Cardiac fibroblast (primary cell): ENCODE measurements around the gene PITPNB.

Experiments
- DNase-seq, 2 donors: peaks; one replicate each; pipeline versions ENCODE4 v3.0.0 to v3.0.0-alpha.2; 2010; ENCODE audit warnings: low read depth in 2 of 2
- H3K4me3 ChIP-seq, 2 donors: replicated peaks in 1 of 2; 1 replicate in 1 of 2; 2 replicates in 1 of 2; pipeline ENCODE4 v1.5.1; 2011; ENCODE audit warnings: low read depth in 2 of 2, low read length in 2 of 2, mild to moderate bottlenecking in 2 of 2, moderate library complexity in 1 of 2
- TF ChIP-seq, protein P1 (sequence below): IDR thresholded peaks from one replicate; pipeline ENCODE4 v1.5.1; 2011; ENCODE audit warnings: low read depth, mild to moderate bottlenecking, low read length, inconsistent platforms

Gene PITPNB

DNA sequence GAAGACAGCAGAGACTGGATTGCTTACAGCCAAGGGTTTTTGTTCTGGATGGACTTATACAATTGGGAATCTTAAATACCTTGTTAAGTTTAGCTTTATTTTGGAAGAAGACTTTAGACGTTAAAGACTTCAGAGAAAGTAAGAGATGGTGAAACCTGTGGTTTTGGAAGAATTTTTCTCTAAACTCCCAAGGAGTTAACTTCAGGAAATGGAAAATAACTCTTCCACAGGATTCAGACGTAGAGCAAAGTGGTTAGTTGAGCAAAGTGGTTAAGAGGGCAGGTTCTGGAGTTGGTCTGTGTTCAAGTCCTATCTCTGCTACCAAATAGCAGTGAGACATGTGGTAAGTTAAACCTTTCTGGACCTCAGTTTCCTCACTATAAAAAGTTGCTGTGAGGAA is 12.8 kb downstream of the PITPNB start:
- peak in 1 of 2 donors; percentile 21 for DNase-seq
- no peak overlapping the region for H3K4me3 ChIP-seq
- TF ChIP-seq, protein P1, sequence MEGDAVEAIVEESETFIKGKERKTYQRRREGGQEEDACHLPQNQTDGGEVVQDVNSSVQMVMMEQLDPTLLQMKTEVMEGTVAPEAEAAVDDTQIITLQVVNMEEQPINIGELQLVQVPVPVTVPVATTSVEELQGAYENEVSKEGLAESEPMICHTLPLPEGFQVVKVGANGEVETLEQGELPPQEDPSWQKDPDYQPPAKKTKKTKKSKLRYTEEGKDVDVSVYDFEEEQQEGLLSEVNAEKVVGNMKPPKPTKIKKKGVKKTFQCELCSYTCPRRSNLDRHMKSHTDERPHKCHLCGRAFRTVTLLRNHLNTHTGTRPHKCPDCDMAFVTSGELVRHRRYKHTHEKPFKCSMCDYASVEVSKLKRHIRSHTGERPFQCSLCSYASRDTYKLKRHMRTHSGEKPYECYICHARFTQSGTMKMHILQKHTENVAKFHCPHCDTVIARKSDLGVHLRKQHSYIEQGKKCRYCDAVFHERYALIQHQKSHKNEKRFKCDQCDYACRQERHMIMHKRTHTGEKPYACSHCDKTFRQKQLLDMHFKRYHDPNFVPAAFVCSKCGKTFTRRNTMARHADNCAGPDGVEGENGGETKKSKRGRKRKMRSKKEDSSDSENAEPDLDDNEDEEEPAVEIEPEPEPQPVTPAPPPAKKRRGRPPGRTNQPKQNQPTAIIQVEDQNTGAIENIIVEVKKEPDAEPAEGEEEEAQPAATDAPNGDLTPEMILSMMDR: no peak

DNA sequence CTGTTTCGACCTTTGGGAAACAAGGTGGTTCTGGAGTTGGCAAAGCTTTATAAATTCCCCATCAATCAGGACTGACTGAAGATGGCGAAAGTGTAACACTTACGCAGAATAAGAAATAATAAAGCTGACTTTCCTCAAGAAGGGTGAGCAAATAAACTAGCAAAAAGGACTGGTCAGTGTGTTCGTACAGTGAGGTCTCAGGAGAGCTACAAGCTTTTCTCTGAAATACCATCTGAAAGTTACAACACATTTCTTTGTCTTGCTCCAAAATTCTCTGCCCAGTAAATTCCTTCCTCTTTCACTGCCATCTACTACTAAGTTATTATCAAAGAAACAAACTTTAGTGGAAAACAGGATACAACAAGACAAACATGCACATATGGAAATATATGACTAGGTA is 13.4 kb downstream of the PITPNB start:
- TF ChIP-seq, protein P1: no peak
- no peak overlapping the region for H3K4me3 ChIP-seq

DNA sequence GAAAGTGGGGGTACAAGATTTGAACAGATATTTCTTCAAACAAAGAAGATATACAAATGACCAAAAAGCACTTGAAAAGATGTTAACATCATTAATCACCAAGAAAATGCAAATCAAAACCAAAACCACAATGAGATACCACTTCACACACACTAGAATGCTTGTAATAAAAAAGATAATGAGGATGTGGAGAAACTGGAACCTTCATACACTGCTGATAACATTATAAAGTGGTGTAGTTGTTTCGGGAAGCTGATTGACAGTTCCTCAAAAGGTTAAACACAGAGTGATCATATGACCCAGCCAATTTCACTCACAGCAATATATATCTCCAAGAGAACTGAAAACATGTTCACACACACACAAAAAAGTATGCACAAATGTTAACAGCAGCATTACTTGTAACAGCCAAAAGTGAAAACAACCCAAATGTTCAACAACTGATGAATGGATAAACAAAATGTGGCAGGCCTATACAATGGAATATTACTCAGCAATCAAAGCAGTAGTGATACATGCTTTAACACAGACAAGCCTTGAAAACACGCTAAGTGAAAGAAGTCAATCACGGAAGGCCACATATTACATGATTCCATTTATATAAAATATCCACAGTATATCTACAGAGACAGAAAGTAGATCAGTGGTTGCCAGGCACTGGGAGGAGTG is 15.1 kb downstream of the PITPNB start:
- DNase-seq: peak in 1 of 2 donors; percentile 17
- TF ChIP-seq, protein P1: no peak
- H3K4me3 ChIP-seq: no peak overlapping the region

More for the DNA sequence above, 13.4 kb downstream of the PITPNB start:
- DNase-seq: peak in 1 of 2 donors; percentile 59

DNA sequence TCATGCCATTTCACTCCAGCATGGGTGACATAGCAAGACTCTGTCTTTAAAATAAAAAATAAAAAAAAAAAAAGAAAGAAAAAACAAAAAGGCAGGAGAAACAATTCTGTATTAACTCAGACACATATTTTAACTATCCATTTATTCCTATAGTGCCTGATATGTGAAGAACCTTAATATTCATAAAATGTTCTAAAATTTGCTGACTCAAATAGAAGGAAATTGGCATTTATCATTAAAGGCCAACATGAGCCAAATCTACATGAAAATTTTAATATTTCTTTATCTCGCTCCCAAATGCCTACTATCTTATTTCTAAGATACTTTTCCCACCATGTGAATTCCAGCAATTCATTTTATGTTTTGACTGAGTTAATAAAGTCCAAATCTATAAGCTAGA is 18.9 kb downstream of the PITPNB start:
- no peak for DNase-seq
- TF ChIP-seq, protein P1: no peak

DNA sequence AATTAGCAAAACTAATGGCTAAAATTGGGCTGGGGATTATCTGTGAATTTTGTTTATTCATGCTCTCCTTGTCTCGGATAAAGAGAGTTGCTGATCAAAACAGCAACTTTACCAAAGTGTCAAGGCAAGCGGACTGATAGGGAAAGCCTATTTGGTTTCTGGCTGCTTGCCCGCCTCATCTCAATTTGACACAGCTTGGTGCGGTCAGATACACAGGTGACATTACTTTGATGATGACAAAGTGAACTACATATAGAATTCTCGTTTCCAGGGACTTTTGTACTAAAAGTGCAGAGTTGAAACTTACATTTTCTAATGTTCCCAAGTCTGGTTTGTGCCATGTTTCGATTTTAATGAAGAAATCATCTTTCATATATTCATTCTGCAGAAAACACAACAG is 22.8 kb downstream of the PITPNB start:
- TF ChIP-seq, protein P1: no peak
- H3K4me3 ChIP-seq: no peak overlapping the region
- no peak for DNase-seq

More for the DNA sequence above, 18.9 kb downstream of the PITPNB start:
- no peak overlapping the region for H3K4me3 ChIP-seq

DNA sequence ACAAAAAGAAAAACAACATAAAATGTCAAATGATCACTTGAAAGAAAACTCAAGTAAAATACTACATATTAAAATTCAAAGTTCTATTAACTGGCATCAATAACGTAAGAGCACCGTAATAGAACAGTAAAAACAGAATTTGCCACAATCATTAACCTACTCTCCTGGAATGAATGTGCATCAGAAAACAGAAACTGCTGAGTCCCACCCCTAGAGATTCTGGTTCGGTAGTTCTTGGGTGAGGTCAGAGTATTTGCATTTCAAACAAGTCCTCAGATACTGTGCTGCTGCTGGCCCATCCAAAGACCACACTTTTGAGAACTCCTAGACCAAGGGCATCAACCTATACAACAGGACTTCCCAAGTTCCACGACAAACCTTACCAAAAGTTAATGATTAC is 23.5 kb downstream of the PITPNB start:
- no peak for DNase-seq
- TF ChIP-seq, protein P1: no peak
- no peak overlapping the region for H3K4me3 ChIP-seq

DNA sequence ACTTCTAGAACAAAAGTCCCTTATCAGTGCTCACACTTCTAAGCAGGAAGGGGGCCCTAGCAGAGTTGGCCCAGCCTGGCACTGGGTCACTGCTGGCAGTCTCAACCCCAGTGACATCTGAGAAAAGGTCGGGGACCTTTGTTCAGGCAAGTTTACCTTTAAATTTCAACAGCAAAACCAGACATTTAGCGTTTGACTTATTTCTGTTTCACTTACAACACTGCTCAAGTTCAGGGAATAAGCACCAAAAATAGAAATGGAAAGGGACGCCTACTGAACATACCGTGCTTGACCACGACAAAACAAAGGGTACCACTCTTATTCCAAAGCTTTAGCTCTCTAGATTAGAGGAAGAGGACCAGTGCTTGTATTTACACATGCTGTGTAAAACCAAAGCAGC is 26.2 kb downstream of the PITPNB start:
- no peak overlapping the region for H3K4me3 ChIP-seq
- TF ChIP-seq, protein P1: no peak
- no peak for DNase-seq
